GM19397 (cell line): ENCODE data around the gene SACM1L.
"Not testable (repeated sequence)": the region's sequence is repeated elsewhere in the genome, so short reads cannot be mapped to it uniquely, and the experiment has no call there.

Experiments
- ATAC-seq: cut with Tn5 transposase; IDR thresholded peaks from one replicate; pipeline ENCODE4 v1.9.1; 2021; ENCODE audit warnings: mild to moderate bottlenecking, moderate library complexity; ENCODE audit not compliant: unreplicated experiment

Gene SACM1L

DNA sequence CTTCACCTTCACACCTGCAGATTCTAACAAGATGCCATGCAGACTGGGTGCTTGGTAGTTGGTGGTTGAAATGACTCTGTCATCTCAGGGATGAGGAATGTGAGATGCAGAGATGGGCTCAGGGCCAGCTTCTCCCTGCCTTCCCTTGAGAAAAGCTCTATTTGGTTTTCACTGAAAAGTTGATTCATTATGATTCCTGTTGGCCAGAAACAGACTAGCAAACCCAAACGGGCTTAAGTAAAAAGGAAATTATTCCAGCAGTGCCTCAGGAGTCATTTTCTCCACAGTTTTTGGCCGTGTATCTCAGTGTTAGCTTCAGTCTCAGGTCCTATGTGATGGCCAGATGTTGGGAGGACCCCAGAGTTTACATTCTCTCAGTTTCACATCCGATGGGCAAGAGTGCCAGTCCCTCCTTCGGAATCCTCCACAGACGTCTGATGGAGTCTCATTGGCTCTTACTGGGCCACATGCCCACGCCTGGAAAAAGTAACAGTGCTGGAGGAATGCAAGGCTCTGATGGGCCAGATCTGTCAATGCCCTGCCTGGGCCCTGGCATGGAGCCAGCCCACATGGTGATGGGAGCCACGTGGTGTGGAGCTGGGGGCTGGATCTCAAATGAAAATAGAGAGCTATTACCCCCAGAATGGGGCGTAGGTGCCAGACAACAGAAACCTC lies 22.3 kb upstream of the SACM1L start:
- ATAC-seq: no peak

DNA sequence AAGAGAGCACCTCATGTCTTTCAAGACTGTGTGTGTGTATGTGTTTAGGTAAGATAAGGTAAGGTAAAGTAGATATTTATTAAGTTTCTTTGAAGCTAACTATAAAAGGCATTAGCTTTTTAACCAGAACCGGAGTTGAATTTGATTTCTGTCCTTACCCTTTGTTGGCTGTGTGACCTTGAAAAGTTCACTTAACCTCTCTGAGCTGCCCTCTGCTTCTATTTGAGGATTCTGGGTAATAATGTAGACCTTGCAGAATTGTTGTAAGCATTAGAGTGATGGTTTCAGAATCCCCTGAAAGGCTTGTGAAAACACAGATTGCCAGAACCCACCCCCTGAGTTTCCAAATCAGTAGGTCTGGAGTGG lies 21.6 kb upstream of the SACM1L start:
- ATAC-seq: no peak

DNA sequence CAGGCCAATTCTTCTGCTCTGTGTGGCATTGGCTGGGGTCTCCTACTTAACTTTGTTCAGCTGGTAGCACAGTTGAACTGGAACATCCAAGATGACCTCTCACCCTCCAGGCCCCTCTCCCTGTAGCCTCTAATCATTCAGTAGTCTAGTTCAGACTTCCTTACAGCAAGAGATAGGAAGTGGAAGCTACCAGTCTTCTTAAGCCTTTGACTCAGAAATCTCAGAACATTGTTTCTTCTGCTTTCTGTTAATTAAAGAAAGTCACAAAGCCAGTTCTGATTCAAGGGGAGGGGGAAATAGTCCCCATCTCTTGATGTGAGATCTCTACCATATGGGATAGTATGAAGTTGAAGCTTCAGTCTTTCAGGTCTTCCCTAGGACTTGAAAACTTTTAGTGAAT lies 18.8 kb upstream of the SACM1L start:
- ATAC-seq: no peak

DNA sequence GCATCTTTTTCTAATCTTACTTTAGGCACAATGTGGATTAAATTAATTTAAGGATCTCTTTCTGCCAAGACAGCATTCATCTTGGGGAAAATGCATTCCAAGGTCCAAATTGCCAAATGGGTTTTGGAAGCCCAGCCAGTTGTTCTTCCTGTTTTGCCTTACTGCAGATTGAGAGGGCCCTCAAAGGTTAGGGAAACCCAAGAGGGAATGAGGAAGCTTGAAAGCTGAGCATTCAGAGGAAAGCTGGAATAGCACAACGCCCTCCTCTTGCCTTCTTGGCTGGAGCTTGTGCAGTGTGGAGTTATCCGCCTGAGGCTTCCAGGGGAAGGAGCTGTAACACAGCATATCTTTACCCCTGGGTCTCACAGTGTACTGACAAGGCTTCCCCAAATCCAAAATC lies 18.2 kb upstream of the SACM1L start:
- ATAC-seq: no peak

DNA sequence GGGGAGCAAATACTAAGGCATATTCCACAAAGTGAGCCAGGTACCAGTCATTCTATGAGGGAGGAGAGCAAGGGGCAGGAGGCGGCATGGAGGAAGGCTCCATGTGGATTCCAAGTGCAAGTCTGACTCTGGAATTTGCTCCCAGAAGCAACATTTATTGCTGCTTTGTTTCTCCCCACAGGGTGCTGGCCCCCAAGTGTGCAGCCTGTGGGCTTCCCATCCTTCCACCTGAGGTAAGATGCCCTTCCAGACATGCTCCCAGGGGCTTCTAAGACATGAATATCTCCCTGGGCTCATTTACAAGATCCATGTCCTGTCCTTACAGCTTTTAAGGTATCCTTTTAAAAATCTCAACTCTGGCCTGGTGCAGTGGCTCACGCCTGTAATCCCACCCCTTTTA lies 15.9 kb upstream of the SACM1L start:
- ATAC-seq: no peak

DNA sequence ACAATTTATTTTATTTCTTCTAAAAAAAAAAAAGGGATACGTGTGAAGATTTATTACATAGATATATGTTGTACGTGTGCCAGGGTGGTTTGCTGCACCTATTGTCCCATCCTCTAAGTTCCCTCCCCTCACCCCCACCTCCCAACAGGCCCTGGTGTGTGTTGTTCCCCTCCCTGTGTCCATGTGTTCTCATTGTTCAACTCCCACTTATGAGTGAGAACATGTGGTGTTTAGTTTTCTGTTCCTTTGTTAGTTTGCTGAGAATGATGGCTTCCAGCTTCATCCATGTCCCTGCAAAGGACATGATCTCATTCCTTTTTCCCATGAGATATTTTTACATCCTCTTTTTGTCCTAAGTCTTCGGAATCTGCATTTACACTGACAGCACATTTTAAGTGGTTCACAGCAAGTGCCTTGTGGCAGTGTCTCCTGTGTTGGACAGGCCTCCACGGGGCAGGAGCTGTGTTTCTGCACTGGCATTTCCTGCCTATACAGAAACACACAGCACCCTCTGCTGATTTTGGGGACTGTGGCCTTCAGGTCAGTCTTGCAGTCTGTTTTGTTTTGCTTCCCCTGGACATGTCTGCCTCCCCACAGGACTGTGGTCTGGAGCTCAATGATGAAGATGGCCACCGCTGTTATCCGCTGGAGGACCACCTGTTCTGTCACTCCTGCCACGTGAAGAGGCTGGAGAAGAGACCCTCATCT lies 12.7 kb upstream of the SACM1L start:
- no peak for ATAC-seq

DNA sequence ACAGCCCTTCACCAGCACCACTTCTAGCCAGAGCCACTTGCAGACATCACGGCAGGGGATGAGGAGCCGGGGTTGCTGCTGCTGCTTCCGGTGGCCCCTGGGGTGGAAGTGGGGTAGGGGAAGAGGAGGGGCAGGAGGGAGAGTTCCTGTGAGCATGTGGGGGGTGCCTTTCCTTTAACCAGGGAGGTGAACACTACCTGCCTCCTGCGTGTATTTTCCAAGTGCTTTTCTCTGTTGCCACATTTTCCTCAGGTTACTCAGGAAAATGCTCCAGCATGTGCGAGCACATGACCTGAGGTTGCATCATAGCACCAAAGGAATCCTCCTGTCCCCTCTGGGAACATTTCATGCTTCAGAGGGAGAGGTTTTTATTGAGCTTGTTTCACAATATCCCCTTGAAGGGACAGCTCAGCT lies 12.2 kb upstream of the SACM1L start:
- no peak for ATAC-seq

DNA sequence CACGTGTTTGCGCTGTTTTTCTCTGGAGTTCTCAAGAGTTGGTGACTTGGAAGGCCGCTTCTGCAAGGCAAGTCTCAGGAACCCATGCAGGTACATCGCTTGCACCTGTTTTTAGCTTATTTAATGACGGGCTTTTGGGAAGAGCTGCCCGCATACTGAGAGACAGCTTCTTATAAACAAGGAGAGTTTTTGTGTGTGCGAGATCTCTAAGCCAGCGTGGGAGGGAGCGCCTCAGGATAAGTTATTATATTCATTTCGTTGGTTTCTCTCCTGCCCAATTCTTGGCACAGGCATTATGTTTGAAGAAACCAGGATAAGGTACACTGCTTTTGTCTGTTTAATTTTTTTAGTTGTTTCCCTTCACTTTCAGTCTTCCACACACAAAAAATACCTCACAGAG lies 11.4 kb upstream of the SACM1L start:
- no peak for ATAC-seq

DNA sequence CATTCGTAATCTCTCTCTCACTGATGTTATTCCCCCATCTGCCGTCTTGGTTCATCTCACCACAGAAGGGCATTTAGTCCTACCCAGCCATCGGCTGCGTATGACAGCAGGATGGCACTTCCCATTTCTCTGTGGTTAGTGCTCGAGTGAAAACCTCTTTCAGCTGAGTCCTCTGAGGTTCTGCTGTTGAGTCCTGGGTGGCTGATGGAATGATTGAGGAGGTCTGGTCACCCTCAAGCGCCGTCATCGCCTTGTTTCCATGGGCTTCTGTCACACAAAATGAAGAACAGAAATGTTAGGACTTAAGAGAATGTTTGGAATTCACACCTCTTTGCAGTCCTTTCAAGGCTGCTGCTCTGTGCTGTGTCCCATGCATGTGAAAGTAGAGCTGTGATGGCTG lies 9.4 kb upstream of the SACM1L start:
- ATAC-seq: no peak

DNA sequence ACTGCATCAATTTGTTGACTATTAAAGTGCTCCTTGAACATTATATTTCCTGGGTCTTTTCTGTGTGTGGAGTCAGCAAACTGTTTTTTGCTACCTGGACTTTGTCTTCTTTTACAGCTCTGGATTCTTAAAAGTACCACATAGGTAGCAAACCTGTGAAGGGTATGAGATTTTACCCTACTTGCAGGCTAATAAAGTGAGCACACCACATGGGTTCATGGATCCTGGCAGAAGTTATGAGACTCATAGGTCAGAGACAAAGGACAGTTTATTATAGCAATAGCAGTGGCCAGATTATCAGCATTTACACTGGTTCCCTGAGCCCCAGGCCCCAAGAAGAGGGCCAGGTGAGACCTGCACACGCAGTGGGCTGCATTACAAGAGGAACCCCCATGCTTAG lies 8.0 kb upstream of the SACM1L start:
- ATAC-seq: no peak

DNA sequence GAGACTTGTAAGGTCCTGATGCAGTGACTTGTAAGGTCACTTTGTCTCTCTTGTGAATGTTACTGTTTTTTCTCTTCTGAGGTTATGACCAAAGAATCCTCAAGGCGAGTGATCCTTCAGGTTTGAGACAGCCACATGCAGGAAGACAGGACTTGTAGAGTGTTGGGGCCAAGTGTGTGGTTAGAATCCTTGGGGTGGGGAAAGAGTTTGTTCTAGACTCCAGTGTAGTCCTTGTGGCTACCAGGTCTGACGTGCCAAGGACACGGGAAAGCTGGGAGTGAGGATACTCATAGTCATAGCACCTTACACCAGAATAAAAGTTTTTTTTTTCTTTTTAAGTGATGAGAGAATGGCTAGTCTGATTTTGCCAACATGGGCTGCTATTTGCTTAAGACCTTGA lies 7.3 kb upstream of the SACM1L start:
- no peak for ATAC-seq

DNA sequence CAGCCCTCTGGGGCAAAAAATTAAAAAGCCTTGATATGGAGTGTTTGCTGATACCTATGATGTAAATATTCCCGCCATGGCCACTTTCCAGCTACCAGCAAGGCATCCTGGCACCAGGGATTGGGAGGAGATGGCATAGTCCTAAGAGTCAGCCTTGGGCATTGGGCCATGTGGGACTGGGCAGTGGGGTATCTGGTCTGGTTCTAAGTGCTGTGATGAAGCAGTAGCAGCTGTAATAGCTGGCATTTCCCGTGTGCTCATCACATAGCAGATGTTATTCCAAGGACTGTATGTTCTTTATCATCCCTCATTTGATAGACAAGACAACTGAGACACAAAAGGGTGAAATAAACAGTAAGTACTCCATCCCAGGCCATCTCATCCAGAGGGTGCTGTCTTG lies 6.9 kb upstream of the SACM1L start:
- ATAC-seq: no peak

DNA sequence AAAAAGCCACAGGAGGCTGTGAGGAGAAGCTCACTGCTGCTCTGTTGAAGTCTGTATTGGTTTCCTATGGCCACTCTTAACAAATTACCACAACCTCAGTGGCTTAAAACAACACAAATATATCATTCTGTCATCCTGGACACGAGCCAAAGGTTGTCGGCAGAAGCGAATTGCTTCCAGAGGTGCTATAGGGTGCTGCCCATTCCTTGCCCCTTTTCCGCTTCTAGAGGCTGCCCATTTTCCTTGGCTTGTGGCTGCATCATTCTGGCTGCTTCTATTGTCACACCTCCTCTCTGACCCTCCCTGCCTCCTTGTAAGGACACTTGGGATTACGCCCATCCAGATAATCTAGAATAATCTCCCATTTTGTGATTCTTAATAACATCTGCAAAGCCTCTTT lies 6.4 kb upstream of the SACM1L start:
- no peak for ATAC-seq

DNA sequence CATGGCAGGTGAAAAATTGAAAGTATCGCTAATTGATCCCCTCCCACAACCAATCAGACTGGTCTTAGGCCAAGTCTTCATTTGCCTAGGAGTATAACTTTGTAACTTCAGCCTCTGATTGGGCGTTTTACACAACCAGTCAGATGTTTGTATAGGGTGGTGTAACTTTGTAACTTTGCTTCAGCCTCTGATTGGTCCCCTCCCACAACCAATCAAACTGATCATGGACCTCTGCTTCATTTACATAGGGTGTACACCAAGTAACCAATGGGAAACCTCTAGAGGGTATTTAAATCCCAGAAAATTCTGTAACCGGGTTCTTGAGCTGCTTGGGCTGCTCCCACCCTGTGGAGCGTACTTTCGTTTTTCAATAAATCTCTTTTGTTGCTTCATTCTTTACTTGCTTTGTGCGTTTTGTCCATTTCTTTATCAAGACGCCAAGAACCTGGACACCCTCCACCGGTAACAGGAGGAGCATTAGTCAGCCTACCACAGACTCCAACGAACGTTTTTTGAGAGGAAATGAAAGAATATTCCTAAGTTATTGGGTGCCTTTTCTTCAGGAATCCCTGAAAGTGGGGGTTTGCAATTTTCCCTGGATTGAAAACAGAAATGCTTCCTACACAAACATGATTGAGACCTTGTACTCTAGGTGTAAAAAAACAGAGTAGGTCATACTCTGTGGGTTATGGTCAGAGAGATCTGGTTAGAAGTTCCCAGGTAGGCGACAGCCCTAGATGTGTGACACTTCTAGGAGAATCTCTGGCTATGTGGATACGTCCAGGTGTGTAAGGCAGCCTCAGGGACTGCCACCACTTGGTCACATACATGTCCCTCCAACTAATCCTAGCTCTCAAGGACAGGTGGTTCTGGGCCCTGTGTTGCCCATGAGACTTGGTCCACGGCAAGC lies 5.5 kb upstream of the SACM1L start:
- ATAC-seq: no peak

DNA sequence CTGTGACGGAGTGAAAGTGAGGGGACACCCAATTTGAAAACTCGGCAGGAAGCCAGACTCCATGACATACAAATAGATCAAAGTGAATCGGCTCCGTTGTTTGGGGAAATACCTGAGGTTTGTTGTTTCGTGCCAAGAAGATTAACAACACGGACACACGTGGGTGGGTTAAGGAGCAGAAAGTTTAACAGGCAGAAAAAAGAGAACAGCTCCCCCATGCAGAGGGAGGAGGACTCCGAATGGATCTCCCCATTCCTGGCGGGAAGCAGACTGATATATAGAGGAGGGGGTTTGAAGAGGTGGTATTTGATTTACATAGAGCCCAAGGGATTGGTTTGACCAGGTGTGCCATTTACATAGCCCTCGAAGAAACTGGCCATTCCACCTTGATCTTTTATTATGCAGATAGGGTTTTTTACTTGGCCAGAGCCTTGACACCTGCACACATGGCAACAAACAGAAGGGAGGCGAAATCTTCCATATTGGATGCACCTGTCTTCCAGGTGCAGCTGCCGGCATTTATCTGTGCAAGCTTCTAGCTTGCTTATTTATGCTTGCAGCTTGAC lies 4.8 kb upstream of the SACM1L start:
- no peak for ATAC-seq

DNA sequence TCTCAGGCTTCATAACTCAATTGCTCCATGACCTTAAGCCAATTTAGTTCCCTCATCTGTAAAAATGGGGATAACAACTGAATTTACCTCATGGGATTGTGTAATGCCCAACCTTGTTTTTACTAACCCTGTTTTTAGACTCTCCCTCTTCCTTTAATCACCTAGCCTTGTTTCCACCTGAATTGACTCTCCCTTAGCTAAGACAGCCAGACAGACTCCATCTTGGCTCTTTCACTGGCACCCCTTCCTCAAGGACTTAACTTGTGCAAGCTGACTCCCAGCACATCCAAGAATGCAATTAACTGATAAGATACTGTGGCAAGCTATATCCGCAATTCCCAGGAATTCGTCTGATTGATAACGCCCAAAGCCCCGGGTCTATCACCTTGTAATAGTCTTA lies 3.5 kb upstream of the SACM1L start:
- ATAC-seq: not testable (repeated sequence)

DNA sequence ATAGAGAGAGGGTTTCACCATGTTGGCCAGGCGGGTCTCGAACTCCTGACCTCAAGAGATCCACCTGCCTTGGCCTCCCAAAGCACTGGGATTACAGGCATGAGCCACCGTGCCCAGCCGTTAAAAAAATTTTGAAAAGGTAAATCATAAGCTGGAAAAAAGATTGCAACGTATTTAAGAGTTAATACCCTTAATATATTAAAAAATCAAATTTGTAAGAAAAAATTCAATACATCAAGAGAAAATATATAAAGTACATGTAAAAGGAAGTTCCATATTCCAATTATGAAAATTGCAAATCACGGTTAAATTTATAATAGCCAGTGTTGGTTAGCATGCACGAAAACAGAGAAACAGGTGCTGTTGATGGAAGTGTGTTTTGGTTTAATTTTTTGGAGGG lies 2.3 kb upstream of the SACM1L start:
- ATAC-seq: no peak

DNA sequence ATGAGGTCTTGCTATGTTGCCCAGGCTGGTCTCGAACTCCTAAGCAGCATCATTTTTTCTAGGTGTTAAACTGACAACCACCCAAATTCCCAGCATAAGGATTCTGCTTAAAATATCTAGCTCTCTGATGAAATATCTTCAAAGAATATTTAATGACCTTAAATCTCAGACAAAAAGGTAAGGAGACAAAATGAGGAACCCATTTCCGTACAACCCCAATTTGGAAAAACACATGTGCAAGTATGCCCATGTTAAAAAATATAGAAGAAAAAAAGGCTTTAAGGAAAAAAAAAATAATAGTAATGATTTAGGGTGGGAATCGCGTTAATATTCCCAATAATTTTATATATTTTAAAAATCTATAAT lies 1.4 kb upstream of the SACM1L start:
- ATAC-seq: no peak

DNA sequence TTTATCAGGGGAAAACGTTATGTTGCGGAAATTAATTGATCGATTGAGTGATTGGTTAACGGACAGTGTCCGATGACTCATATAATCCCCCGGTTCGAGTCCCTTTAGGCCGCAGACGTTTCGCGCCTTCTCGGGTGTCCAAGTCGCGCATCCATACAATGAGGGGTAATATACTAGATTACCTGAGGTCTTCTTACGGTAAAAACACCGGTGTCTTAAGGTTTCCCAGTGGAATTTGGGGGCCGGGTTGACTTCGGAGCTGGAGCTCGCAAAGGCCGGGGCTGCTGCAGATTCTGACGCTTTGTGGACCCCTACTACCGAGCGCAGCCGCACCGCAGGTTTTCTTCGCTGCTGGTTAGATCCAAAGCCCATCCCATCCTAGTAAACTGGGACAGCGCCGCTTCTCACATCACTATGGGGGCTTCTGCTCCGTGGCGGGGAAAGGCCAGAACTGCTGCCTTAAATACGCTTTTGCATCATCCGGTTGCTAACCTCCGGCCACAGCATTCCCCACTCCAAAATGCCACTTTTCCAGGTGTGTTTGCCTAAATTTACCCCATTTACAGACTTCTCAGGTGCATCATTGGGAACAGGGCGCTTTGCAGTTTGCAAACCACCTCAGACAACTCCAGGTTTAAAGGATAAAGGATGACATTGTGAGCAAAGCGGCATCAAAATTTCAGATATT lies 858 bp upstream of the SACM1L start:
- no peak for ATAC-seq

DNA sequence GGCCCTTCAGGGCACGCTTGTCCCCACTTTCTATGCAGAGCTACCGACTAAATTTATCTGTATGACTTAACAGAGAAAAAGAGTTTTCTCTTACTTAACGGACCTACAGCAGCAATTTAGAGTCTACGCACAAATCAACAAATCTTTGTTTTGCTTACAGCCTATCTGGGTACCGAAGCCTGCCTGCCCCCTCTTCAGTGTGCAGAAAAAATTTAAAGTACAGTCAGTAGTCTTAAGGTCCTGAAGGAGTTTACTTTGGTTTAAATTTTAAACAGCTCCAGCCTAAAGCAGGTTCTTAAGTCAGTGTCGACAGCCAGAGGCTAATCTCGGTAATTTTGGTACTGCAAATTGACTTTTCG lies 570 bp downstream of the SACM1L start:
- ATAC-seq: no peak

DNA sequence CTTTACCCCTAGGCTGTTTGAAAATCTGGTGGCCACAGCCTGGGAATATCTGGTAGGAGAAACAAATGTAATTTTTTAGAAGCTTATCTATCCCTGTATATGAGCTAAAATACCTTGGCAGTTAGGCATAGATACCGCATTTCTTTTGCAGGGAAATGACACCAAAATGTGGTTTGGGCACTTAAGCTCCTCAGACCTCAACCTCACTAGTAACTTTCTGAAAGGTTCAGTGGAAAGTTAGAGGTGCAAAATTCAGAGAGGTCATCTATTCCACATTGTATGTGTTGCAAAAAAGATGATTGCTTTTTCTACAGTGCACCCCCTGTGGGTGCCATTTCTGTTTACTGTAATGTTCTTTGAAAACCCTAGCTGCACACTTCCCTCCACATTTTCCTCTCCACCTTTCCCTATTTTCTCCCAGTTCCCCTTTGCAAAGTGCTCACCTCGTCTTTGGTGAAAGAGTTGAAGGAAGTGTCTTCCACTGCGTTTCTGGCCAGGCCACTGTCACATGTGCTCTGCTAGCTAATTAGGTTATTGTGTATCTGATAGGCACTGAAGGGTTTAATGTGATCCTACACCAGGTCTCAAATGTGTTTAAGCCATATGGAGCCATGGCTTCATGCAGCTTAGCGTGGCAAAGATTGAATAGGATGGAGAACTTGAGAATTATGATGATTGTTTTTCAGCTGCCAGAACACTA lies 1.3 kb downstream of the SACM1L start:
- ATAC-seq: no peak
